COLO668 (cell line): Measurements from ENCODE around the gene BOLA1.
"Not testable (repeated sequence)": the region's sequence is repeated elsewhere in the genome, so short reads cannot be mapped to it uniquely, and the experiment has no call there.

Source experiments
- DNase-seq: peaks from one replicate; lab custom pipeline; 2025; ENCODE audit not compliant: unreplicated experiment; lab: John Stamatoyannopoulos, UW

Gene BOLA1

DNA sequence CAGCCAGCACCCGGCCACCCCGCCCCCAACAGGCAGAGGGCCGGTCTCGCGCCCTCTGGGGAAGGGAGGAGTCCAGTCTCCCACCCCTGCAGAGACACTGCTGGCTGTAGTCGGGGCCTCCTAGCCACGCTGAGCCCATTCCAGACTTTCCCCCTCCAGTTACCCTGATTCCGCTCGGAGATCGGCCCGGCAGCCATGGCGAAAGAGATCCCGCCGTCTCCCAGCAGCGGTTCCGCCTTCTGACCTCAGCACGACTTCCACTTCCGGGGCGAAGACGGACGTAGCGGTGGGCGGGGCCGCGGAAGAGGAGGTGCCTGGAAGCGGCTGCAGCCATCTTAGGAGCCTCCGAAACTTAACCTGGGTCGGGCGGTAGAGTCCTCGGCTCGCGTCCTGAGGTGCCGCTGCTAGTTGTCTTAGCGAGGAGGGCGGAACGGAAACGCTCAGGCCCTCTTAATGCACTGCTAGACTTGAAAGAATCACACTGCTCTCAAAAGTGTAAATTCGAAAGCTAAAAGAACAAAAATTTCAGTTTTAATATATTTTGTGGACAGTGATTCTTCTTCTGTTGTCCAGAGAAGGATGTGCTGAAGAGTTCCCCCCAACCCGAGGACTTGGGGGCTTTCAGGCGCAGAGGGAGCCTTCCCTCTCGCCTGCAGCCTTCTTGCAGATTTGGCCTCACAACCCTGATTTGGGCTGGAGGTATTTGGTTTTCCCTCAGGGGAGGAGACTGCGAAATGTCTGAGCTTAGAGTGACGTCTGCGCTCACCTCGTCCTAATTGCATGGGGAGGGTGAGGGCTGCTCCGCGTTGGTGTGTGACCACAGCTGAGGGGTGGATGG lies 28.4 kb downstream of the BOLA1 start, which contains the start of gene SF3B4:
Gene SF3B4 (minus strand): TSS at position 241 of the 838 bp plus-strand sequence. CDS start 44 bp downstream, at position 197.
- peak; percentile 98 for DNase-seq

DNA sequence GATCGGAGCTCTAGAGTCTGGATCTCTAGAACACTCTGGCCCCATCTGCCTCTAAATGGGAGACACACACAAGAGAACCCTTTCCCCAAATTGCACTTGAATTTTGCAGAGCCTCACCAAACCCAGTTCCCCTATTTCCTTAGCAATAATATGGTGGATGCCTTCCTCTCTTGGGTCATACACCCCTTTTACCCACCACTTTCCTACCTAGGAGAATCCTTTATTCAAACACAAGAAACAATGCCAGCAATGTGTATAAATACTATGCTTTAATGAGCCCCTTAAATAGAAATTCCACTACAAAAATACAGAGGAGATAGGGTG lies 29.0 kb downstream of the BOLA1 start:
- no peak for DNase-seq

- DNase-seq: no peak
These were observed 30.5 kb downstream of the BOLA1 start for GRCh38 chr1:149929856-149930255.

DNA sequence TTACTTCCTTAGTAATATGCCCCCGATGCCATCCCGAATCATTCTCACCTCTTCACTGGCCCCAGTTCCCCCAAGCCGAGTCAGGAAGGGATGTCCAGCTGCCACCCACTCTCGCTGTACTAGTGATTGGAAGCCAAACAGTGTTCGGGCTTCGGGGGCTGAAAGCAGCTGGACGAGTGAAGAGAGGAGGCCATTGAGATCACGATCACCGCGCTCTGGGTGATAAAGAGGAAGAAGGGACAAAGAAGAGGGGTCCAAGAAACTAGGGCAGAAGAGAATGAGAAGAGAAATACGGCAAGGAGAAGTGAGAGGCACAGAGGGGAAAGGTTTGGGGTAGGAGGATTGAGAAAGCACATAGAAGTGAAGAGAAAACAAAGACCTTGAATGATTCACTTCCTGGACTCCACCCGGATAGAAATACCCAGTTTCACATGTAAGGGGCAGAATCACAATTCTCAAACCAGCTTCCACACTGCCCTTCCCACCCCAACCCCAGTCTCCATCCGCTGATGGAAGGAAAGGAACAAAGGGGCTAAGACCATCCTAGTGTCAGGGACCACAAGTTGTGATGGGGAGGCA lies 31.9 kb downstream of the BOLA1 start:
- no peak for DNase-seq

GRCh38 chr1:149932474-149932873 lies 33.1 kb downstream of the BOLA1 start:
- DNase-seq: no peak

DNA sequence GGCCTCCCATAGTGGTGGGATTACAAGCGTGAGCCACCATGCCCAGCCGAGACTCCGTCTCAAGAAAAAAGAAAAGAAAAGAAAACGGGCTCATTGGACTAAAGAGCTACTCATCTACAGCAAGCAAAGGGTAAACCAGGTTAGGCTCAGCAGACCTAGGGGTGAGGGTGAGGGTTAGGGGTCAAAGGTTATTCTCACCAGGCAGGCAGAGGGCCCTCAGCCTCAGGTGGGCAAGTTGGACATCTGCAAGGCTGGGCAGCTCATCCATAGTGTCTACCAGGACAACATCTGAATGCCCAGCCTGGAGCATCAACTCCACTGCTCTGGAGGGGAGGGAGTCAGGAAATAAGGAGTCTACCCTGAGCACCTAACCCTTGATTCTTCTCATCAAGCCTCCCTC lies 33.8 kb downstream of the BOLA1 start:
- DNase-seq: no peak

GRCh38 chr1:149934356-149934755 lies 35.0 kb downstream of the BOLA1 start:
- DNase-seq: no peak

DNA sequence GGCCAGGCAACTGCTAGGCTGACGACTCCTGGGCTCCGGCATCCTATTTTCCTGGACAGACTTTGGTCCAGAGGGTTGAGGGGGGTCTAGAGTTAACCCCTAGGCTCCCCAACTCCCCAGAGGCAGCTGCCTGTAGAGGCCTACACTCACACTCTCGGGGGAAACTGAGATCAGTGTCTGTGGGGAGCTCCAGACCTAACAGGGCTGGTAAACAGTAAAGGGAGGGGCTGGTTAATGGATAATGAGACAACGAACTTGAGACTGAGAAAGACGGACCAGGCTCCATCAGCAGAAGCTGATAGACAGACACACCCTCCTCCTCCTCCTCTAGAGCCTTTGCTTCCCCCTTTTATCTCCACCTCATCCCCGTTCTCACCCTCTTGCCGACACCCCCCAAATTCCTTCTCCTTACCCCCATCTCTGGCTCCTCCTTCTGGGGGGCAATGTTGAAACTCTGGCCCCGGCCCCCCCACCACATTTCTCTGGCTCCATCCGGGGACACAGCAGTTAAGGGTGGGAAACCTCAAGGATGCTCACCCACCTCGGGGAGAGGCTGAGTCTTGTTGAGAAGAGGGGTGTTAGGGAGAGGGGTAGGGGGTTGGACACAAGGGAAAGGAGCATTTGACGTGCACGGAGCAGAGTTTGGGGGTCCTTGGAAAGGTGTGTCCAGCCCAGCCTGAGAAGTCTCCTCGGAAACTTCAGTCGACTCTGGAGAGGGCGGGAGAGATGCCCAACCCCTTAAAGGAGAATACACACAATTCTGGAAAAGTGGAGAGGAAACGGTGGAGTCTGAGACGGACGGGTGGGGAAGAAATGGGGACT lies 37.0 kb downstream of the BOLA1 start, which contains the start of gene MTMR11:
Gene MTMR11 (minus strand): TSS at position 710 of the 822 bp plus-strand sequence. CDS start 232 bp downstream, at position 478.
- peak; percentile 10 for DNase-seq

DNA sequence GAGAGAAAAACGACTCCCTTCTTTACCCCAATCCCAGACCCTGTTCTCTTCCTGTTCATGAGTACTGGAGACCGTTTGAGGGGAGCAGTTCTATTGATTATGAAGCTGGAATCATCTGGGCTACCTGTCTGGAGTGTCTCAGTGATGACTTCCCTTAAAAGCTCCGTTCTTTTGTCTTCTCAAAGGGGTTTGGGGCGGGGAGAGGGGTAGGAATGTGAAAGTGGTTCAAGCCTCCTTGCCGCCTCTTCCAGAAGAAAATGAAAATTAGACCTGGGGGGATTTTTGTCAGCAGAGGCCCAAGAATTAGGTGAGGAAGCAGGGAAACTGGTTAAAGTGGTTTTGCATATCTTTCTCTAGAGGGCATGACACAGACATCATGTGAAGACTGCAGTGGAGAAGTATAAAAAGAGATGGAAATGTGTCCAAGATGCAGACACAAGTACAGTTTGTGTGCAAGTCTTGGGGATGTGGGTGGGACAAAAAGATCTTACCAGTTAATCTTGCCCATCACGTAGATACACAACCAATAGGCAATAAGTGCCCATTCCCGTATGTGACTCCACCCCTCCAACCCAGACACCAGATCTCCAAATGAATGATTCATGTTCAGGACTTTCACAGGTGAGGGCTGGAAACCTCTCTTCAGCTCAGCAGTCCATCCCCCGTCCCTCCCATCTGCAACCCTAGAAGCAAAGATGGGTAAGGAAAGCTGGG lies 37.8 kb downstream of the BOLA1 start:
- DNase-seq: peak; percentile 41

GRCh38 chr1:149937759-149938158 lies 38.4 kb downstream of the BOLA1 start:
- no peak for DNase-seq

GRCh38 chr1:149938668-149939003 lies 39.3 kb downstream of the BOLA1 start:
- not testable (repeated sequence) for DNase-seq

DNA sequence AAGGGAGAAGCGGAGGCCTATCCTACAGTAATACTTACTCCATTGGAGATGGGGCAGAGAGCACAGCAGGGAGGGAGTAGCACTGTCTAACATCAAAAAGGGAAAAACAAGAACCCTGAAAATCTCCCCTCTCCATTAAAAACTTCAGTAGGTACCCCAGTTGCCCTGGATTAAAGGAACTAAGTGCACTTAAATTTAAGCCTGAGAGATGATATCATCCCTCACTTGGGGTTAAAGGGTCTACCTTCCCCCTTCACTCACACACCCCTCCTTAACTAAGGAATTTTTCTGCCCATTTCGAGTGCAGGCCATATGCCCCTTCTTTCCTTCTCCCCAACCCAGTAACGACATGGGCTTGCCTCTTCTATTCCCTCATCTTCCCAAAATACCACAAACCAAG lies 41.1 kb downstream of the BOLA1 start:
- DNase-seq: no peak

GRCh38 chr1:149942207-149942606 lies 42.8 kb downstream of the BOLA1 start:
- DNase-seq: peak; percentile 5

- no peak for DNase-seq
These were observed 43.5 kb downstream of the BOLA1 start for GRCh38 chr1:149942885-149943284.

DNA sequence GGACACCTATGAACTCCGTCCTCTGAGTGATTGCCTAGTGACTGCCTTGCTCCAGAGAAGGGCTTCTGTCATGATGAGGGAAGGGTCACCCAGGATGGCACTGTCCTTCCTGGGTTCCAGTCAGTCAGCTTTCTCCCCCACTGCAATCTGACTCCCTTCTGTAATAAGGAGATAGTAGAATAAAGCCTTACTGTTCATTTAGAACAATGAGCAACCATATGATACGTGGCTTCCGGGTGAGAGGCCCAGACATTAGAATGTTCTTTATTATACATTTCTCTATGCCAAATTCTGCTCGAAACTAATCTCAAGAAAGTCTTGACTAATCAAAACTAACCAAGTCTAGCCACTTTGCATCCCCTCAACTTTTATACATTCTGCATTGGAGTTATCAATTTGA lies 45.8 kb downstream of the BOLA1 start:
- no peak for DNase-seq

DNA sequence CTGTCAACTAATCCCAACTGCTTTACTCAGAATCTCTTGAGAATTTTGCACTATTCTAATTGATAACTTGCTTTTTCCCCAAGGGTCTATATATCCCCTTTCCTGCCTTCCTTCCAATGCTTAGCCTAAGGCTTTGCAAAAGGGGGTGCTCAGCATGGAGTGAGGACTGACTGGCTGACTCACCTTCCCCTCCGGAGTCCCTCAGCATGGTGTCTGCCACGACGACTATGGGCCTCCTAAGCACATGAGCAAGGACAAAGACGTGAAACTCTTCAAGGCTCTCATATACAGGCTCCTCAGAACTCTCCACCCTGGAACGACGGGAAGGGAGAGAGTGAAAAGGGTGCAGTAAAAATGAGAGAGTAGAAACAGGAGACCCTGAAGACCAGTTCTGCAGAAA lies 50.5 kb downstream of the BOLA1 start:
- no peak for DNase-seq
